ENCODE measurements around the gene GCA.

DNA sequence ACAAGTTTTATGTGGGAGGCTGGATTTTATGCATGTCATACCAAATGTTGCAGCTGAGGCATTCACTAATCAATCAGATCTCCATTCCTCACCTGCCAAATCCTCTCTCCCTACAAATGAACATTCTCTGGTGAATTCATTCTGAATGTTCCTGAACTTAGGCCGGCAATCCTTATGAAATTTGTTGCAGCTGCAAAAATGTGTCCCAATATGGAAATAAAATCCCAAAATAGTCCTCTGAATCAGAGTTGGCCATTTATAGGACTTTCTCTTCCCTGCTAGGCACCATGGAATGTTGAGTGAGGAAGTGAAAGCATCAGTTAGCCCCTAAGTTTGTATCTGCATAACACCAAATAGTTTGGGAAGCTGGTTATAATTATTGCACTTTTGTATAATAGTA, 25.6 kb downstream of the GCA start:
- no peak for TF ChIP-seq POLR2AphosphoS5 (IDR thresholded peaks at IDR 0.05; ENCODE audit: low read depth, low read length)
- TF ChIP-seq, protein P1, sequence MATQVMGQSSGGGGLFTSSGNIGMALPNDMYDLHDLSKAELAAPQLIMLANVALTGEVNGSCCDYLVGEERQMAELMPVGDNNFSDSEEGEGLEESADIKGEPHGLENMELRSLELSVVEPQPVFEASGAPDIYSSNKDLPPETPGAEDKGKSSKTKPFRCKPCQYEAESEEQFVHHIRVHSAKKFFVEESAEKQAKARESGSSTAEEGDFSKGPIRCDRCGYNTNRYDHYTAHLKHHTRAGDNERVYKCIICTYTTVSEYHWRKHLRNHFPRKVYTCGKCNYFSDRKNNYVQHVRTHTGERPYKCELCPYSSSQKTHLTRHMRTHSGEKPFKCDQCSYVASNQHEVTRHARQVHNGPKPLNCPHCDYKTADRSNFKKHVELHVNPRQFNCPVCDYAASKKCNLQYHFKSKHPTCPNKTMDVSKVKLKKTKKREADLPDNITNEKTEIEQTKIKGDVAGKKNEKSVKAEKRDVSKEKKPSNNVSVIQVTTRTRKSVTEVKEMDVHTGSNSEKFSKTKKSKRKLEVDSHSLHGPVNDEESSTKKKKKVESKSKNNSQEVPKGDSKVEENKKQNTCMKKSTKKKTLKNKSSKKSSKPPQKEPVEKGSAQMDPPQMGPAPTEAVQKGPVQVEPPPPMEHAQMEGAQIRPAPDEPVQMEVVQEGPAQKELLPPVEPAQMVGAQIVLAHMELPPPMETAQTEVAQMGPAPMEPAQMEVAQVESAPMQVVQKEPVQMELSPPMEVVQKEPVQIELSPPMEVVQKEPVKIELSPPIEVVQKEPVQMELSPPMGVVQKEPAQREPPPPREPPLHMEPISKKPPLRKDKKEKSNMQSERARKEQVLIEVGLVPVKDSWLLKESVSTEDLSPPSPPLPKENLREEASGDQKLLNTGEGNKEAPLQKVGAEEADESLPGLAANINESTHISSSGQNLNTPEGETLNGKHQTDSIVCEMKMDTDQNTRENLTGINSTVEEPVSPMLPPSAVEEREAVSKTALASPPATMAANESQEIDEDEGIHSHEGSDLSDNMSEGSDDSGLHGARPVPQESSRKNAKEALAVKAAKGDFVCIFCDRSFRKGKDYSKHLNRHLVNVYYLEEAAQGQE (IDR thresholded peaks at IDR 0.05; ENCODE audit: insufficient read depth in 1 of 2, low read depth in 2 of 2, low read length in 2 of 2), result no peak
- no peak for TF ChIP-seq TAF1 (IDR thresholded peaks at IDR 0.05; ENCODE audit: borderline replicate concordance, insufficient read depth, low read length)
- no peak for TF ChIP-seq SIN3A (IDR thresholded peaks at IDR 0.05; ENCODE audit: borderline replicate concordance, insufficient read depth, low read length)
